K562 (cell line): ENCODE results near the gene MSI1.

Source experiments
- RAD21 ChIP-seq, 2 experiments: fragments of 250-450 bp in 1 of 2; fragments of 450-650 bp in 1 of 2; sonication (Bioruptor Pico) in 1 of 2; formaldehyde crosslinking in 1 of 2; IDR thresholded peaks in 1 of 2; conservative IDR thresholded peaks in 1 of 2; 2 replicates each; pipeline versions ENCODE4 v1.4.0 to v1.8.0; 2020 to 2022; ENCODE audit warnings: mild to moderate bottlenecking in 2 of 2, moderate library complexity in 1 of 2
- TF ChIP-seq, protein P1 (sequence below), 3 experiments: IDR thresholded peaks in 2 of 3; conservative IDR thresholded peaks in 1 of 3; 2 replicates each; pipeline ENCODE4 v1.5.1; 2011 to 2012; ENCODE audit warnings: low read length in 3 of 3, mild to moderate bottlenecking in 3 of 3, control low read depth in 2 of 3, improper control_type of control experiment in 1 of 3, inconsistent platforms in 1 of 3, low read depth in 1 of 3, mixed read lengths in 1 of 3, moderate library complexity in 1 of 3; ENCODE audit not compliant: insufficient read depth in 2 of 3

DNA sequence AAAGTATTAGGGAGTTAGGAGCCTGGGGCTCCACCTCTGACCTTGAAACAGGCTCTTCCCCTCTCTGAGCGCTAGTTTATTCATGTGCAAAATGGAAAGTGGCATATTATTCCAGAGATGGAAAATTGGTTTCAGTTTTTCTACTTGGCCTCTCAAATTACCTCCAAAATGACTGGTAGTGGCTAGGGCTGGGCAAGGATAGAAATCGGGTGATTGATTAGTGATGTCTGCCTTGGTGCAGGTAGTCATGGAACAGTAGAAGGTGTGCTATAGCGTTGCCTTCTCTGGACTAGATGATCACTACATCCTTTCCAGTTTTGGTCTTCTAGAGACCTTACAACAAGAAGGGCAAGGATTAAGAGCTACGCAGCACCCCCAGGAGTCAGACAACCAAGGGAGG, 8.6 kb upstream of the MSI1 start:
- no peak for TF ChIP-seq RAD21 (CRISPR knock-in tag; conservative IDR thresholded peaks at IDR 0.05 in 1 of 2, IDR thresholded peaks at IDR 0.05 in 1 of 2)
- TF ChIP-seq, protein P1, sequence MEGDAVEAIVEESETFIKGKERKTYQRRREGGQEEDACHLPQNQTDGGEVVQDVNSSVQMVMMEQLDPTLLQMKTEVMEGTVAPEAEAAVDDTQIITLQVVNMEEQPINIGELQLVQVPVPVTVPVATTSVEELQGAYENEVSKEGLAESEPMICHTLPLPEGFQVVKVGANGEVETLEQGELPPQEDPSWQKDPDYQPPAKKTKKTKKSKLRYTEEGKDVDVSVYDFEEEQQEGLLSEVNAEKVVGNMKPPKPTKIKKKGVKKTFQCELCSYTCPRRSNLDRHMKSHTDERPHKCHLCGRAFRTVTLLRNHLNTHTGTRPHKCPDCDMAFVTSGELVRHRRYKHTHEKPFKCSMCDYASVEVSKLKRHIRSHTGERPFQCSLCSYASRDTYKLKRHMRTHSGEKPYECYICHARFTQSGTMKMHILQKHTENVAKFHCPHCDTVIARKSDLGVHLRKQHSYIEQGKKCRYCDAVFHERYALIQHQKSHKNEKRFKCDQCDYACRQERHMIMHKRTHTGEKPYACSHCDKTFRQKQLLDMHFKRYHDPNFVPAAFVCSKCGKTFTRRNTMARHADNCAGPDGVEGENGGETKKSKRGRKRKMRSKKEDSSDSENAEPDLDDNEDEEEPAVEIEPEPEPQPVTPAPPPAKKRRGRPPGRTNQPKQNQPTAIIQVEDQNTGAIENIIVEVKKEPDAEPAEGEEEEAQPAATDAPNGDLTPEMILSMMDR (IDR thresholded peaks at IDR 0.05 in 2 of 3, conservative IDR thresholded peaks at IDR 0.05 in 1 of 3; ENCODE audit: insufficient read depth in 2 of 3, low read depth in 1 of 3, low read length in 3 of 3), result no peak
